ENCODE data around the gene PMEPA1. TPM values are rescaled to one million over a fixed set of nuclear protein-coding genes. Genes with fewer than 3 reads are reported as not detected.
A peak's percentile ranks its signal among the peaks of the same experiment; 100 is the strongest.

PMEPA1 gene
- total and polyA plus RNA-seq, 10 of the 15 experiments (the other 5 are each of a cell fraction or from before 2014, with no cell fraction given): 0.02 to 0.10 (median 0.04) TPM; not detected in 3

- no peak for FAIRE-seq
- Histone ChIP-seq H3K27ac (ENCODE audit: control insufficient read depth, insufficient read depth) (no peak overlapping the region), H3K9me3 (replicated peaks; ENCODE audit: control insufficient read depth, insufficient read depth, low read length) (peaks cover 2% of the 10 kb centered on the region; the same call in 1 of the 3 replicates), H2AFZ (ENCODE audit: control insufficient read depth, low read depth, low read length) (peak overlapping the region; percentile 59), H3K4me2 (ENCODE audit: control insufficient read depth, insufficient read depth) (no peak overlapping the region), H3K36me3 (ENCODE audit: control insufficient read depth in 2 of 2, insufficient read depth in 2 of 2, low read length in 1 of 2) (no peaks in the 10 kb centered on the region), H3K27me3 (replicated peaks in 1 of 2; ENCODE audit: control insufficient read depth in 2 of 2, insufficient read depth in 2 of 2, low read length in 1 of 2) (peaks cover 0 to 4% of the 10 kb centered on the region in 2 experiments; a peak in 2 of 4 replicates), H4K20me1 (ENCODE audit: control insufficient read depth, insufficient read depth) (no peaks in the 10 kb centered on the region), H3K9ac (ENCODE audit: control insufficient read depth, insufficient read depth, low read length) (no peak overlapping the region), H3K4me3 (no peak overlapping the region), H3K79me2 (ENCODE audit: control insufficient read depth, insufficient read depth, low read length) (no peaks in the 10 kb centered on the region), H3K4me1 (ENCODE audit: control insufficient read depth, insufficient read depth, low read length) (no peaks in the 10 kb centered on the region)
- ChIA-PET SMC1A (ENCODE audit: uncharacterized antibody, unreplicated experiment) (interaction anchor here (0.8 to 1.0 kb wide), 2 partner anchors 11 to 26 kb away, joined by 3 read pairs; no protein-coding TSS in a partner anchor), POLR2A (interaction anchor here (1.5 kb wide), 1 partner anchor 9 kb away, joined by 4 read pairs; no protein-coding TSS in a partner anchor), RAD21 (ENCODE audit: unreplicated experiment) (interaction anchor here (0.7 kb wide), 1 partner anchor 30 kb away, joined by 4 read pairs; no protein-coding TSS in a partner anchor), CTCF (interaction anchor here (0.9 kb wide), 1 partner anchor 9 kb away, joined by 3 read pairs; no protein-coding TSS in a partner anchor)
- in situ Hi-C loops (cut with MboI) (no loop called here), intact Hi-C loops (cut with micrococcal nuclease; ENCODE audit: unreplicated experiment) (no loop called here)
- no TSS peak for BruUV-seq (replicated peaks)
- 55% methylated on average over 19 of the region's 29 CpGs for WGBS (ENCODE audit: insufficient coverage, insufficient replicate concordance, low lambda C conversion rate, missing lambda C conversion rate)
- DNase-seq (ENCODE audit: low read depth, low spot score): no peak
- TF ChIP-seq SPI1 (IDR thresholded peaks at IDR 0.05; ENCODE audit: borderline replicate concordance, insufficient read depth, low read depth, low read length): peak; percentile 48; the same call in 1 of the 2 replicates
- no peak for TF ChIP-seq CBX3 (IDR thresholded peaks at IDR 0.05; ENCODE audit: borderline replicate concordance, low read depth)
- TF ChIP-seq ETV6 (conservative IDR thresholded peaks at IDR 0.05 in 1 of 2, IDR thresholded peaks at IDR 0.05 in 1 of 2; ENCODE audit: borderline replicate concordance in 1 of 2, low read depth in 1 of 2): peak in 1 of 2 experiments; percentile 43; a peak in 1 of 4 replicates
- peak; percentile 49 for ATAC-seq
Measured at GRCh38 chr20:57628047-57628961, 81.5 kb downstream of the PMEPA1 start.

- Histone ChIP-seq H2AFZ (ENCODE audit: control insufficient read depth, low read depth, low read length) (no peak overlapping the region), H3K4me2 (ENCODE audit: control insufficient read depth, insufficient read depth) (no peak overlapping the region), H4K20me1 (ENCODE audit: control insufficient read depth, insufficient read depth) (no peaks in the 10 kb centered on the region), H3K27ac (ENCODE audit: control insufficient read depth, insufficient read depth) (no peak overlapping the region), H3K9me3 (replicated peaks; ENCODE audit: control insufficient read depth, insufficient read depth, low read length) (peaks cover 2% of the 10 kb centered on the region; the same call in 1 of the 3 replicates), H3K27me3 (replicated peaks in 1 of 2; ENCODE audit: control insufficient read depth in 2 of 2, insufficient read depth in 2 of 2, low read length in 1 of 2) (peaks cover 0 to 4% of the 10 kb centered on the region in 2 experiments; a peak in 2 of 4 replicates), H3K4me1 (ENCODE audit: control insufficient read depth, insufficient read depth, low read length) (no peaks in the 10 kb centered on the region), H3K36me3 (ENCODE audit: control insufficient read depth in 2 of 2, insufficient read depth in 2 of 2, low read length in 1 of 2) (no peaks in the 10 kb centered on the region), H3K79me2 (ENCODE audit: control insufficient read depth, insufficient read depth, low read length) (no peaks in the 10 kb centered on the region), H3K4me3 (no peak overlapping the region), H3K9ac (ENCODE audit: control insufficient read depth, insufficient read depth, low read length) (no peak overlapping the region)
- ATAC-seq (no peak), FAIRE-seq (no peak), DNase-seq (ENCODE audit: low read depth, low spot score) (no peak)
- BruUV-seq (replicated peaks): no TSS peak
- intact Hi-C loops (cut with micrococcal nuclease; ENCODE audit: unreplicated experiment) (no loop called here), in situ Hi-C loops (cut with MboI) (no loop called here)
- RAD21 ChIA-PET (ENCODE audit: unreplicated experiment): interaction anchor here (0.7 kb wide), 1 partner anchor 29 kb away, joined by 4 read pairs; no protein-coding TSS in a partner anchor
- POLR2A ChIA-PET: no interaction called here
- CTCF ChIA-PET: interaction anchor here (0.9 to 1.5 kb wide), 2 partner anchors 8 to 31 kb away, joined by 3 read pairs; no protein-coding TSS in a partner anchor
- SMC1A ChIA-PET (ENCODE audit: uncharacterized antibody, unreplicated experiment): interaction anchor here (0.8 kb wide), 1 partner anchor 27 kb away, joined by 3 read pairs; no protein-coding TSS in a partner anchor
- 56% methylated on average over 2 of the region's 2 CpGs for WGBS (ENCODE audit: insufficient coverage, insufficient replicate concordance, low lambda C conversion rate, missing lambda C conversion rate)
- TF ChIP-seq FOXM1 (IDR thresholded peaks at IDR 0.05; ENCODE audit: low read depth, low read length): no peak
- TF ChIP-seq MXI1 (IDR thresholded peaks at IDR 0.05; ENCODE audit: low read depth, low read length): no peak
- TF ChIP-seq CBX5 (IDR thresholded peaks at IDR 0.05; ENCODE audit: low read depth): no peak
- TF ChIP-seq ZZZ3 (IDR thresholded peaks at IDR 0.05; ENCODE audit: control insufficient read depth, insufficient read length, low read depth): no peak
- no peak for TF ChIP-seq SIX5 (IDR thresholded peaks at IDR 0.05; ENCODE audit: low read depth, low read length, severe bottlenecking)
- TF ChIP-seq NR2F1 (conservative IDR thresholded peaks at IDR 0.05): no peak
- TF ChIP-seq ZNF687 (IDR thresholded peaks at IDR 0.05): no peak
- TF ChIP-seq CBX3 (IDR thresholded peaks at IDR 0.05; ENCODE audit: borderline replicate concordance, low read depth): no peak
Measured at GRCh38 chr20:57627339-57627738, 82.5 kb downstream of the PMEPA1 start.
